Loucy (cell line): Measurements from ENCODE around the gene MICAL3.
"Not testable (repeated sequence)": the region's sequence is repeated elsewhere in the genome, so short reads cannot be mapped to it uniquely, and the experiment has no call there.

Source experiments
- H2AFZ ChIP-seq: fragments of 200-600 bp; sonication (generic); 2 replicates; pipeline ENCODE4 v1.6.0; 2016; ENCODE audit warnings: antibody characterized with exemption, mild to moderate bottlenecking, low read length, moderate library complexity
- H3F3A ChIP-seq: fragments of 200-600 bp; 2 replicates; pipeline ENCODE4 v1.6.0; 2016; ENCODE audit warnings: antibody characterized with exemption, low read depth, mild to moderate bottlenecking
- H3K27me3 ChIP-seq: fragments of 200-600 bp; sonication (generic); 2 replicates; pipeline ENCODE4 v1.6.1; 2014; ENCODE audit warnings: low read length, mild to moderate bottlenecking; ENCODE audit not compliant: insufficient read depth, poor library complexity, severe bottlenecking
- H3K36me3 ChIP-seq: fragments of 200-600 bp; sonication (generic); 2 replicates; pipeline ENCODE4 v1.6.1; 2016; ENCODE audit warnings: low read length; ENCODE audit not compliant: insufficient read depth
- H3K4me1 ChIP-seq: fragments of 200-600 bp; sonication (generic); 2 replicates; pipeline ENCODE4 v1.5.1; 2014; ENCODE audit warnings: low read length, mild to moderate bottlenecking; ENCODE audit not compliant: insufficient read depth, poor library complexity, severe bottlenecking
- H3K4me2 ChIP-seq: fragments of 200-600 bp; sonication (generic); 2 replicates; pipeline ENCODE4 v1.6.0; 2014; ENCODE audit warnings: antibody characterized with exemption, low read length, low read depth, mild to moderate bottlenecking; ENCODE audit not compliant: poor library complexity, severe bottlenecking
- H3K4me3 ChIP-seq: fragments of 200-600 bp; sonication (generic); 2 replicates; pipeline ENCODE4 v1.5.1; 2014; ENCODE audit warnings: low read length, mild to moderate bottlenecking, mixed read lengths; ENCODE audit not compliant: poor library complexity, severe bottlenecking
- H3K79me2 ChIP-seq: fragments of 200-600 bp; sonication (generic); 2 replicates; pipeline ENCODE4 v1.6.1; 2014; ENCODE audit warnings: low read length; ENCODE audit not compliant: insufficient read depth
- H3K9ac ChIP-seq: fragments of 200-600 bp; sonication (generic); 2 replicates; pipeline ENCODE4 v1.6.0; 2014; ENCODE audit warnings: mild to moderate bottlenecking, low read depth, low read length, moderate library complexity; ENCODE audit not compliant: poor library complexity, severe bottlenecking
- H3K9me2 ChIP-seq: fragments of 200-600 bp; sonication (generic); replicated peaks from 2 replicates; pipeline ENCODE4 v1.6.1; 2016; ENCODE audit warnings: low read depth, low read length, mixed read lengths
- H3K9me3 ChIP-seq: fragments of 200-600 bp; sonication (generic); 2 replicates; pipeline ENCODE4 v1.6.1; 2014; ENCODE audit warnings: mild to moderate bottlenecking, antibody characterized with exemption, low read length, low read depth; ENCODE audit not compliant: insufficient read depth
- H4K20me1 ChIP-seq: fragments of 200-600 bp; sonication (generic); 2 replicates; pipeline ENCODE4 v1.6.0; 2014; ENCODE audit warnings: antibody characterized with exemption, low read length, mild to moderate bottlenecking; ENCODE audit not compliant: insufficient read depth, poor library complexity, severe bottlenecking
- CTCF ChIP-seq: fragments of 200-600 bp; sonication (generic); conservative IDR thresholded peaks from 2 replicates; pipeline ENCODE4 v1.5.1; 2014; ENCODE audit warnings: mild to moderate bottlenecking, antibody characterized with exemption, low read length
- EZH2phosphoT487 ChIP-seq: fragments of 200-600 bp; IDR thresholded peaks from 2 replicates; pipeline ENCODE4 v1.6.1; 2018; ENCODE audit warnings: antibody characterized with exemption, mild to moderate bottlenecking, moderate library complexity, borderline replicate concordance

The MICAL3 gene

GRCh38 chr22:17998913-17999312, 25.4 kb downstream of the MICAL3 start:
- Histone ChIP-seq H3K36me3 (no peaks in the 10 kb centered on the region), H3K9me2 (no peaks in the 10 kb centered on the region), H4K20me1 (peaks cover 47% of the 10 kb centered on the region), H3K4me3 (peak overlapping the region; percentile 82), H3K9me3 (no peaks in the 10 kb centered on the region), H3K79me2 (peaks cover 64% of the 10 kb centered on the region), H2AFZ (no peak overlapping the region), H3K9ac (peak overlapping the region; percentile 66), H3K4me1 (peaks cover 45% of the 10 kb centered on the region), H3K4me2 (peak overlapping the region; percentile 83), H3K27me3 (no peaks in the 10 kb centered on the region), H3F3A (no peaks in the 10 kb centered on the region)
- TF ChIP-seq CTCF = no peak
- no peak for TF ChIP-seq EZH2phosphoT487

- Histone ChIP-seq H3K79me2 (peaks cover 79% of the 10 kb centered on the region), H4K20me1 (peaks cover 51% of the 10 kb centered on the region), H2AFZ (no peak overlapping the region), H3K36me3 (no peaks in the 10 kb centered on the region), H3K9ac (peak overlapping the region; percentile 26), H3K4me2 (peak overlapping the region; percentile 47), H3F3A (no peaks in the 10 kb centered on the region), H3K4me1 (peaks cover 46% of the 10 kb centered on the region), H3K27me3 (no peaks in the 10 kb centered on the region), H3K9me2 (no peaks in the 10 kb centered on the region), H3K4me3 (peak overlapping the region; percentile 20), H3K9me3 (no peaks in the 10 kb centered on the region)
- TF ChIP-seq CTCF = no peak
- TF ChIP-seq EZH2phosphoT487 = no peak
Measured at GRCh38 chr22:17997456-17997855, 26.9 kb downstream of the MICAL3 start.

GRCh38 chr22:17995256-17995655, 29.1 kb downstream of the MICAL3 start:
- peaks cover 55% of the 10 kb centered on the region for H4K20me1 ChIP-seq
- H3K9me2 ChIP-seq, H3K4me3 ChIP-seq, H3K9ac ChIP-seq, H3K36me3 ChIP-seq, H2AFZ ChIP-seq, H3K27me3 ChIP-seq, H3K9me3 ChIP-seq, H3F3A ChIP-seq: not testable (repeated sequence)
- peaks cover 41% of the 10 kb centered on the region for H3K4me1 ChIP-seq
- peak overlapping the region; percentile 61 for H3K4me2 ChIP-seq
- H3K79me2 ChIP-seq = peaks cover 91% of the 10 kb centered on the region

- Histone ChIP-seq H3K36me3 (no peaks in the 10 kb centered on the region), H3K4me2 (peak overlapping the region; percentile 61), H3F3A (no peaks in the 10 kb centered on the region), H3K9me3 (no peaks in the 10 kb centered on the region), H3K4me3 (peak overlapping the region; percentile 32), H3K27me3 (no peaks in the 10 kb centered on the region), H3K9ac (no peak overlapping the region), H3K4me1 (peaks cover 37% of the 10 kb centered on the region), H2AFZ (no peak overlapping the region), H3K9me2 (no peaks in the 10 kb centered on the region), H3K79me2 (peaks cover 90% of the 10 kb centered on the region), H4K20me1 (peaks cover 48% of the 10 kb centered on the region)
- TF ChIP-seq EZH2phosphoT487 = no peak
- no peak for TF ChIP-seq CTCF
Measured at GRCh38 chr22:17994424-17995108, 29.8 kb downstream of the MICAL3 start.

- H3K4me1 ChIP-seq = peaks cover 26% of the 10 kb centered on the region
- not testable (repeated sequence) for H3K4me2 ChIP-seq, H3F3A ChIP-seq, H3K9ac ChIP-seq, H3K9me3 ChIP-seq, H3K36me3 ChIP-seq, H3K4me3 ChIP-seq, H3K27me3 ChIP-seq, H3K9me2 ChIP-seq, H2AFZ ChIP-seq
- H4K20me1 ChIP-seq = peaks cover 38% of the 10 kb centered on the region
- peaks cover 91% of the 10 kb centered on the region for H3K79me2 ChIP-seq
Measured at GRCh38 chr22:17992976-17993375, 31.4 kb downstream of the MICAL3 start.
